Breast epithelium (tissue), 4 donors: ENCODE data around the gene COL25A1. TPM values are rescaled to one million over a fixed set of nuclear protein-coding genes. Genes with fewer than 3 reads are reported as not detected.

Experiments
- DNase-seq, 2 donors: peaks; one replicate each; pipeline ENCODE4 v3.0.0-alpha.2; 2019; ENCODE audit warnings: low spot score in 2 of 2
- H3K27ac ChIP-seq, 2 donors: fragments of 200-600 bp; sonication (generic) in 1 of 2; one replicate each; pipeline ENCODE4 v1.5.1; 2016 to 2019; ENCODE audit warnings: mild to moderate bottlenecking in 1 of 2
- H3K27me3 ChIP-seq, 2 donors: fragments of 200-600 bp; sonication (generic) in 1 of 2; one replicate each; pipeline versions ENCODE4 v1.5.1 to v1.6.0; 2017 to 2019; ENCODE audit warnings: control low read depth in 1 of 2, mild to moderate bottlenecking in 1 of 2
- H3K36me3 ChIP-seq: fragments of 200-600 bp; one replicate; pipeline ENCODE4 v1.5.1; 2019
- H3K4me1 ChIP-seq, 2 donors: fragments of 200-600 bp; sonication (generic); one replicate each; pipeline ENCODE4 v1.5.1; 2016 to 2019; ENCODE audit warnings: control low read depth in 1 of 2
- H3K4me3 ChIP-seq, 3 donors: fragments of 200-600 bp; sonication (generic); 1 replicate in 2 of 3; 2 replicates in 1 of 3; pipeline ENCODE4 v1.5.1; 2016 to 2019; ENCODE audit warnings: mild to moderate bottlenecking in 3 of 3, moderate library complexity in 2 of 3
- H3K9me3 ChIP-seq, 2 donors: fragments of 200-600 bp; sonication (generic) in 1 of 2; one replicate each; pipeline ENCODE4 v1.5.1; 2016 to 2019; ENCODE audit warnings: control low read depth in 1 of 2
- CTCF ChIP-seq, 3 donors: fragments of 450-650 bp; IDR thresholded peaks; one replicate each; pipeline ENCODE4 v1.5.1; 2016 to 2017; ENCODE audit warnings: antibody characterized with exemption in 3 of 3, mild to moderate bottlenecking in 3 of 3, moderate library complexity in 3 of 3
- POLR2A ChIP-seq: fragments of 450-650 bp; IDR thresholded peaks from one replicate; pipeline ENCODE4 v1.6.1; 2016; ENCODE audit warnings: antibody characterized with exemption, mild to moderate bottlenecking, moderate library complexity
- POLR2AphosphoS5 ChIP-seq, 3 donors: sonication (generic); formaldehyde crosslinking; IDR thresholded peaks; one replicate each; pipeline ENCODE4 v1.6.1; 2017; ENCODE audit warnings: antibody characterized with exemption in 3 of 3
- intact Hi-C: fragments of 100-400 bp; cut with DNase I; formaldehyde crosslinking; loops from one replicate; pipeline ENCODE4 v1.15.1; 2023; ENCODE audit warnings: low total_unique reads
- total RNA-seq, 3 donors: library from RNA; depleted of rRNA; stranded (reverse); fragments of >200 nt; gene quantifications; one replicate each; pipeline ENCODE4 v1.1.0, GENCODE V29; 2016

COL25A1 gene
- total RNA-seq, 3 donors from 2014 or later = 2.6 to 11.0 (median 2.8) TPM

GRCh38 chr4:108920395-108921087 is 381.9 kb downstream of the COL25A1 start:
- Histone ChIP-seq H3K27me3 (no peaks in the 10 kb centered on the region), H3K36me3 (no peaks in the 10 kb centered on the region), H3K4me1 (no peaks in the 10 kb centered on the region), H3K27ac (no peak overlapping the region), H3K4me3 (no peak overlapping the region), H3K9me3 (no peaks in the 10 kb centered on the region)
- intact Hi-C loops = no loop called here
- no peak for TF ChIP-seq POLR2AphosphoS5 (IDR thresholded peaks at IDR 0.05)
- no peak for TF ChIP-seq POLR2A
- no peak for TF ChIP-seq CTCF (IDR thresholded peaks at IDR 0.05)
- DNase-seq = no peak

GRCh38 chr4:108919226-108919893 is 383.1 kb downstream of the COL25A1 start:
- intact Hi-C loops = no loop called here
- H3K36me3 ChIP-seq = no peaks in the 10 kb centered on the region

GRCh38 chr4:108917255-108917654 is 385.2 kb downstream of the COL25A1 start:
- no peaks in the 10 kb centered on the region for H3K27me3 ChIP-seq
- H3K36me3 ChIP-seq = no peaks in the 10 kb centered on the region

More at GRCh38 chr4:108919226-108919893, 383.1 kb downstream of the COL25A1 start:
- Histone ChIP-seq H3K27me3 (no peaks in the 10 kb centered on the region), H3K4me3 (no peak overlapping the region), H3K27ac (no peak overlapping the region), H3K4me1 (no peaks in the 10 kb centered on the region), H3K9me3 (no peaks in the 10 kb centered on the region)
- no peak for DNase-seq
- TF ChIP-seq POLR2A (no peak), CTCF (IDR thresholded peaks at IDR 0.05) (no peak), POLR2AphosphoS5 (IDR thresholded peaks at IDR 0.05) (no peak)

GRCh38 chr4:108916638-108917037 is 385.8 kb downstream of the COL25A1 start:
- Histone ChIP-seq H3K27me3 (no peaks in the 10 kb centered on the region), H3K9me3 (no peaks in the 10 kb centered on the region), H3K4me3 (no peak overlapping the region), H3K27ac (no peak overlapping the region), H3K36me3 (no peaks in the 10 kb centered on the region), H3K4me1 (no peaks in the 10 kb centered on the region)
- no peak for DNase-seq
- intact Hi-C loops = no loop called here
- TF ChIP-seq POLR2A = no peak
- TF ChIP-seq CTCF (IDR thresholded peaks at IDR 0.05) = no peak
- TF ChIP-seq POLR2AphosphoS5 (IDR thresholded peaks at IDR 0.05) = no peak

More at GRCh38 chr4:108917255-108917654, 385.2 kb downstream of the COL25A1 start:
- Histone ChIP-seq H3K27ac (no peak overlapping the region), H3K9me3 (no peaks in the 10 kb centered on the region), H3K4me3 (no peak overlapping the region), H3K4me1 (no peaks in the 10 kb centered on the region)
- DNase-seq = no peak
- intact Hi-C loops = no loop called here
- no peak for TF ChIP-seq POLR2A
- TF ChIP-seq POLR2AphosphoS5 (IDR thresholded peaks at IDR 0.05) = no peak
- TF ChIP-seq CTCF (IDR thresholded peaks at IDR 0.05) = no peak

DNA sequence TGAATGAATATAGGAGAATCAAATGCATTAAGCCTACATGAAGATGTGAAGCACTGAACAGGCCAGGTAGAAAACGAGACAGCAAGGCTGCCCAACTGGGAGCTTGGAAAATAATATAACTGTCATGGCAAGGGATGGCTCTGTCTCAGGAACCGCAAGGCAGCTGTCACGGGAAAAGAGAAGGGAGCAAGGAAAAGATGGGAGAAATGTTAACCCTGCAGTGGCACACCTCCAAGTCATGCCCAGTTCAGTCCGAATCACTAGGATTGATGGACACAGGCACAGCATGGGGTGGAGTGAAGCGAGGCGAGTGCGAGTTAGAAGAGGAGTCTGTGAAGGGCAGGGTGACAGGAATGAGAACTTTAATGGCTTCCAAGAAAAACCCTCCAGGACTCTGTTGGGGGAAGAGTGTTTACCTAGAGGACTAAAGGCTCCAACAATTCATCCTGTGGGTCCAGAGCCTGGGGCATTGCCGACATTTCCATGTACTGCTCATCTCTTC is 395.5 kb downstream of the COL25A1 start:
- intact Hi-C loops = no loop called here
- H3K27me3 ChIP-seq = no peaks in the 10 kb centered on the region
- DNase-seq = no peak
- no peaks in the 10 kb centered on the region for H3K4me1 ChIP-seq
- no peaks in the 10 kb centered on the region for H3K9me3 ChIP-seq
- H3K27ac ChIP-seq = no peak overlapping the region
- TF ChIP-seq POLR2AphosphoS5 (IDR thresholded peaks at IDR 0.05) (no peak), POLR2A (no peak), CTCF (IDR thresholded peaks at IDR 0.05) (no peak)
- H3K36me3 ChIP-seq = no peaks in the 10 kb centered on the region
- H3K4me3 ChIP-seq = no peak overlapping the region
